ENCODE data around the gene GPC5.
"Not testable (repeated sequence)": the region's sequence is repeated elsewhere in the genome, so short reads cannot be mapped to it uniquely, and the experiment has no call there.

GPC5 gene

DNA sequence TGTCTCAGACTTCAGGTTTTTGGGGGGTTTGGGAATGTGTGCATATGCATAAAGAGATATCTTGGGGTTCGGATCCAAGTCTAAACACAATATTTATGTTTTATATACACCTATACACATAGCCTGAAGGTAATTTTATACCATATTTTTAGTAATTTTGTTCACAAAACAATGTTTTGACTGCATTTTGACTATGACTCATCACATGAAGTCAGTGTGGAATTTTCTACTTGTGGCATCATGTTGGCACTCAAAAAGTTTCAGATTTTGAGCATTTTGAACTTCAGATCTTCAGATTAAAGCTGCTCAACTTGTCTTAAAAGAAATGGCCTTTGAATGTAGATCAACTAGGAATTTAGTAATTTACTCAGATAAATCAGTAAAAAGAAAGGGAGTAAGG is 1115.3 kb downstream of the GPC5 start:
- DNase-seq = no peak

DNA sequence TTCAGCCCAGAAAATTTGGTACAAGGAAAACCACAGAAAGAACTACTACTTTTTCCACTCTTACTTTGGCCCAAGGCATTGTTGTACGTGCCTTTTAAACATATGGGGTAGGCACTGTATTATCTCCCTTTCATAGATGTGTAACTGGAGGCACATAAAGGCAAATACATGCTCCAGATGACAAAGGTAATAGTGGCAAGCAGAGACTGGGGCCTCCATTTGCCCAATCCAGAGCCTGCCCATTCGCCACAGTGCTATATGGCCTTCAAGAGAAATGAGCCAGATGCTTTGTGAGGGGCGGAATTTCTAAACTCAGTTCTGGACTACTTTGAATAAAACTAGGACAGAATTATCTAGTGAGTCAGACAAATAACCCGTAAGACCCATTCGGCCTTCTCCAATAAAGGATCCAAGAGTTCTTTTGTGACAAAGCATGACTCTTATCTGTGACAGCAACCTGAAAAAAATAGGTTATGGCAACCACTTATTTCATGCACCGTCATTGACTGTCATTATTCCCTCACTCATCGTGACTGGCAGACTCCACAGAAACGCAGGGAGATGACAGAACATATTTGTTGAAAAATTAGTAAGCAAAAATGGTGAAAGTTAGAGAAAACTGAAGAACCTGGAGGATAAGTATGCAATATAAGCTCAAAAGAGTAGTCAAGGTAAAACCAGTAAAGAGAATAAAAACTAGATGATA is 1116.2 kb downstream of the GPC5 start:
- no peak for DNase-seq

- not testable (repeated sequence) for DNase-seq
These were observed 1118.5 kb downstream of the GPC5 start for GRCh38 chr13:92516878-92517277.

DNA sequence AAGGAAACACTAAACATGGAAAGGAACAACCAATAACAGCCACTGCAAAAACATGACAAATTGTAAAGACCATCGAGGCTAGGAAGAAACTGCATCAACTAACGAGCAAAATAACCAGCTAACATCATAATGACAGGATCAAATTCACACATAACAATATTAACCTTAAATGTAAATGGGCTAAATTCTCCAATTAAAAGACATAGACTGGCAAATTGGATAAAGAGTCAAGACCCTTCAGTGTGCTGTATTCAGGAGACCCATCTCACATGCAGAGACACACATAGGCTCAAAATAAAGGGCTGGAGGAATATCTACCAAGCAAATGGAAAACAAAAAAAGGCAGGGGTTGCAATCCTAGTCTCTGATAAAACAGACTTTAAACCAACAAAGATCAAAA is 1120.2 kb downstream of the GPC5 start:
- not testable (repeated sequence) for DNase-seq

GRCh38 chr13:92530364-92530763 is 1131.9 kb downstream of the GPC5 start:
- no peak for DNase-seq

GRCh38 chr13:92535222-92536006 is 1137.0 kb downstream of the GPC5 start:
- DNase-seq = no peak

- DNase-seq = no peak
These were observed 1139.0 kb downstream of the GPC5 start for GRCh38 chr13:92537471-92537870.

- DNase-seq = no peak
These were observed 1139.7 kb downstream of the GPC5 start for GRCh38 chr13:92538164-92538563.

DNA sequence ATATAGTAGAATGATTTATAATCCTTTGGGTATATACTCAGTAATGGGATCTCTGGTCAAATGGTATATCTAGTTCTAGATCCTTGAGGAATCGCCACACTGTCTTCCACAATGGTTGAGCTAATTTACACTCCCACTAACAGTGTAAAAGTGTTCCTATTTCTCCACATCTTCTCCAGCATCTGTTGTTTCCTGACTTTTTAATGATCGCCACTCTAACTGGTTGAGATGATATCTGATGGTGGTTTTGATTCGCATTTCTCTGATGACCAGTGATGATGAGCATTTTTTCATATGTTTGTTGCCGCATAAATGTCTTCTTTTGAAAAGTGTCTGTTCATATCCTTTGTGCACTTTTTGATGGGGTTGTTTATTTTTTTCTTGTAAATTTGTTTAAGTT is 1140.7 kb downstream of the GPC5 start:
- DNase-seq = not testable (repeated sequence)

GRCh38 chr13:92547266-92547665 is 1148.8 kb downstream of the GPC5 start:
- no peak for DNase-seq

GRCh38 chr13:92549276-92549675 is 1150.9 kb downstream of the GPC5 start:
- no peak for DNase-seq

- DNase-seq = no peak
These were observed 1155.2 kb downstream of the GPC5 start for GRCh38 chr13:92553470-92554114.

- DNase-seq = no peak
These were observed 1162.5 kb downstream of the GPC5 start for GRCh38 chr13:92560883-92561282.

DNA sequence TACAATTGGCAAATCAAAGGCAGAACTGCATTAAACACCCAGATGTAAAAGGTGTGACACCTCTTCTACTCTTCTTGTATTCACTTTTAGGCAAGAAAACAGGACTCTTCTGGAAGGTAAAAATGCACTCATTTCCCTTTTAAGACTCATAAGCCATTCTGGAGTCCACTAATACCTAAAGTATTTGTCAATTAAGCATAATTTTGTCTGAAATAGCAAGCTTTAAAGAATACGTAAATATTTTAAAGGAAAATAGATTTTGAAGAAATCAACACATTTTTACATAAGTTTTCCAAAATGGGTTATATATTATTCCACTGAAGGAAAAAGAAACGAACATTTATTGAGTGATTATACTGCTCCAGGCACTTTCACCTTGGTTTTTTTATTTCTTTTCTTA is 1166.5 kb downstream of the GPC5 start:
- no peak for DNase-seq

GRCh38 chr13:92566767-92567166 is 1168.3 kb downstream of the GPC5 start:
- DNase-seq = no peak

GRCh38 chr13:92572190-92572589 is 1173.8 kb downstream of the GPC5 start:
- no peak for DNase-seq

DNA sequence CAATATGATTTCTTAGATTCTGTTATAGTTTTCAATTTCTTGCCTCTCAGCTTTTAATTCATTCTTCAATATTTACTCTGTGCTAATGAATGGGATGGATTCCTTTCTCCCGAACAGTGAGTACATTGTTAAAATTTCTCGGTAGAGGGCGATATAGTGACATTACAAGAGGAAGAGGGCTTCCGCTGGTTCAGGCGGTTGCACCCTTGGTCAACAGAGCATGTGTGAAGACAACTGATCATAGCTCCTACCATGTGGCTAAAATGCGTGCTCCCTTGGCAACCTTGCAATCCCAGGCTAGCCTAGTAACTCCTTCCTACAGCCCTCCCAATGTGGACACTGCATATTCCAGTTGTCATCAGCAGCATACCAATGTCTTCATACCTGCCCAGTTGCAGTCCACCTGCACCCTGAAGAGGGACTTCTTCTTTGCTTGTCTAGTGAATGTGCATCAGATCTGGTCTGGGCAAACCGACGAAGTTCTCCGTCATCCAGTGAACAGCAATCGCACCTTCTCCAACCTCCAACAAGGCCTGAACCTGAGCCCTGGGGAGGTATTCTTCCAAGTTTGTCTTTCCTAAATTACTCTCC is 1175.1 kb downstream of the GPC5 start:
- DNase-seq = no peak

- no peak for DNase-seq
These were observed 1176.1 kb downstream of the GPC5 start for GRCh38 chr13:92574499-92574898.

GRCh38 chr13:92575777-92576176 is 1177.4 kb downstream of the GPC5 start:
- no peak for DNase-seq

- no peak for DNase-seq
These were observed 1179.9 kb downstream of the GPC5 start for GRCh38 chr13:92578358-92578757.

DNA sequence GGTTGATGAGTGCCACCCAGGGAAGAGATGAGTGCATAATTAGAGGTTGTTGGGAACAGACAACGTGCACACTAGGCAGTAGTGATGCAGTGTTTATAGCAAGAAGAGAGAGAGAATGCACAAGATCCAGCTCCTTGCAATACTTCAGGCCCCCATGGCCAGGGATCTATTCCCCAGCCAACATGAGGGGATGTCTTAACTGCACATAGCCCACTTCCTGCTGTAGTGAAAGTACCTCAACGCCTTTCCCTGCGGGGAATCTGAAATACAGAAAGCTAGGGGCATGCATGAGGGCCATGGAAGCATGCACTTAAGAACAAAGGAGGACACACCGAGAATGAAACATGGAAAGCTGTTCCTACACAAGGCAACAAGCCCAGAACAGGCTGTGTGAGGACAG is 1191.5 kb downstream of the GPC5 start:
- DNase-seq = no peak

DNA sequence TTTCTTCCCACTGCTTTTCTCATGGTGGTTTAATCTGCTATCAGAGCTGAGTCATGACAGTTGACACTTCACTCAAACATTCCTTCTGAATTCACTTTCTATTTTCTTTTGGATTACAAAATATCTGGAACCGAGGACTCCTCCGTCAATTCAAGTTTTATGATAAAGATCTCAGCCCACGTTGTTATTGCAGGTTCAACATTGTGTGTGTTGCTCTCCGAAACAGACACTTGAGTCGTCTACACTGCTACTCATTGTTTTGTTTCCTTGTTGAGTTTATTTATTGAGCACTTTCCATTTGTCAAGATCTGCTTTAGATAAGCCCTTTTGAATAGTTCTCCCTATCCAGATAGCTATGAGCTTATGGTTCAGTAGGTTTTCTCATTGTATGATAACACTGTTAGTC is 1192.1 kb downstream of the GPC5 start:
- DNase-seq = no peak

DNA sequence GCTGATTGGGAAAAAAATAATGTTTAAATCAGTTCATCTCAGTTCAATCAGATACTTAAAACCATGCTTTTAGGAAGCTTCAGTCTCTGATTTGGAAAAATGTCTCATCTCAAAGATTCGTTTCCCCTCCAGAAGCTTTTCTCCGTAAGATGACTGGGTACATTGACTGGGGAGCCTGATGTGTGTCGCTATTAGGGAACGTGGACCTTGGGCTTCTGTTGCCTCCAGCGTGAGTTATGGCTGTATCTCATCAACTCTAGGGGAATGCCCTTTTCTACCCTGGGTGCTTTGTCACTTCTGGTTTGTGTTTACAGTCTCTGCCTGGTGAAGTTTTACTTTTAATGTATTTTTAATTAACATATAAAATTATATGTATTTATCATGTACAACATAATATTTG is 1192.7 kb downstream of the GPC5 start:
- no peak for DNase-seq

DNA sequence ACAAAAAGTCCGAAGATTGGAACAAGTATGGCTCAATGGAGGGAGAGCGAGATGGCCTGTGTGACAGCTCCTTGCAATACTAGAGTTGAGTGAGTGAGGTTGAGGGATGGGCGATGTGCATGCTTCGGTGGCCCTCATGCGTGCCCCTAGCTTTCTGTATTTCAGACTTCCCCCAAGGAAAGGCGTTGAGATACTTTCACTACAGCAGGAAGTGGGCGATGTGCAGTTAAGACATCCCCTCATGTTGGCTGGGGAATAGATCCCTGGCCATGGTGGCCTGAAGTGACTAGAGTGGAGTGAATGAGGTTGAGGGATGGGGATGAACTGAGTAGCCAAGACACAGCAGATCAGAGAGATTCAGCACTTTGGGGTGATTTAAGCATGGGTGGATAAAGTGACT is 1194.3 kb downstream of the GPC5 start:
- no peak for DNase-seq

Measured in CD4-positive, alpha-beta T cell treated with Interleukin-1 beta for 1 hour (primary cell).